NCI-H187 treated with DMSO at 0.1 percent for 48 hours (cell line): Measurements from ENCODE around the gene TIGAR.
A peak's percentile ranks its signal among the peaks of the same experiment; 100 is the strongest.

ENCODE experiments used
- DNase-seq: peaks from one replicate; lab custom pipeline; 2025; lab: John Stamatoyannopoulos, UW

TIGAR gene, protein sequence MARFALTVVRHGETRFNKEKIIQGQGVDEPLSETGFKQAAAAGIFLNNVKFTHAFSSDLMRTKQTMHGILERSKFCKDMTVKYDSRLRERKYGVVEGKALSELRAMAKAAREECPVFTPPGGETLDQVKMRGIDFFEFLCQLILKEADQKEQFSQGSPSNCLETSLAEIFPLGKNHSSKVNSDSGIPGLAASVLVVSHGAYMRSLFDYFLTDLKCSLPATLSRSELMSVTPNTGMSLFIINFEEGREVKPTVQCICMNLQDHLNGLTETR

DNA sequence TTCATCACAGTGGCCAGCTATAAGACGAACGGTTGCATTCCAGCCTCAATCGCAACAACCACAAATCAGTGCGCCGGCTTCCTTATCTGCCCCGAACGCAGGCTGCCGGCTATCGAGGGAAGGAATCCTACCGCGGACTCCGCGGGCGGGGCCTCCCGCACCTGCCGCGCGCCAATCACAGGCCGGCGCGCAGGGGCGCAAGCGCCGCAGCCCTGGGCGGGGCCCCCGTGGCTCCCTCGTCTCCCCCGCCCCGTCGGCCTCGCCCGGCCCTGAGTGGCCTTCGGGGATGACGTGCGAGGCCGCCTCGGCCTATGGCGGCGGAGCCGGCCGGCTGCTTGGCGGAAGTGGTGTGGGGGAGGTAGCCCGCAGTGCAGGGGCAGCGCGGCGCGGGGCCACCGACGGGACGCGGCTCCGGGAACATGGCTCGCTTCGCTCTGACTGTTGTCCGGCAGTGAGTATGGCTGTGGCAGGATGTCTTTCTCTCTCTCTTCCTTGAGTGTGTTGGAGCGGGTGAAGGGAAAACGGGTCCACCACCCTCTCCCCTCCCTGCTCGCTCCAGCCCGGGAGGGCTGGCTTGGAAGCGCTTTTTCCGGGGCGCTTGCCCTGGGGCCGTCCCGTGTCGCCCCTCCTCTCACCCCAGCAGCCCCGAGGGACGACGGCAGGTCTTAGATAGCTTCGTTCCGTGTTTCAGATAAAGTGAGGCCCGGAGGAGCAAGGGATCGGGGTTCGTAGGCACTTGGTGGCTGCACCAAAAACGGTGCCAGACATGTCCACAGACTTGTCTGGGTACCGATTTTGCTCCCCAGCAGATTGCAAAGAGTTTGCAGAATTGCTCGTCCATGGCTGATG is at the start of gene TIGAR:
Gene TIGAR (plus strand): TSS at position 361 of the 849 bp plus-strand sequence. CDS start 59 bp downstream, at position 420.
- peak; percentile 26 for DNase-seq

DNA sequence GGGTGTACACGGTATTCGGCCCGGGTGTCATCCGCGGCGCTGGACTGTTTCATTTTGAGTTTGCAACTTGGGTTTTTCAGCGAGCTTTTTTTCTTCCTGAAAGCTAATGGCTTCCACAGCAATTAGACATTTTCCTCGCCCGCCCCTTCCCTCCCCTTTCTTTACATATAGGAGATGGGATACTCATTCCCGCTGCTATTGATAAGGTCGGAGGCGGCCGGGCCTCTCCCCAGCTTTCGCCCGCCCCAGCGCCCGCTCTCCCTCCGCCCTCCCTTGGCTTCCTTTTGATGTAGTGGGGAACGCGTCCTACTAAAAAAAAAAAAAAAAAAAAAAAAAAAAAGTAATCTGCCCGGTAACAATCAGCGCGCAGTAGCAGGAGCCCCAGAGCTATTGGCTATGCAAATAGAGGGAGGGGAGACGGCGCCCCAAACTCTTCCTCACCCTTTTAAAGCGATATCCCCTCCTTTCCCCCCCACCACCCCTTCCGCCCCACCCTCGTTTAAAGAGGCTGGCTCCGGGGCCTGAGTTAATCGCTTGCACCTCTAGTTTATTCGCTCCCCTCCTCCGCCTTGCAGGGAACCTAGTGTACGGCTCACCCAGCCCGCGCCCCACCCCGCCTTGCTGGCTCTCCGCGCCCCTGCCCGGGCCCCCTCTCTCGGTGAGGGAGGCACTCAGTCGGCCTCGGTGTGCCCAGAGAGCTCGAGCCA is 49.1 kb upstream of the TIGAR start:
- no peak for DNase-seq

DNA sequence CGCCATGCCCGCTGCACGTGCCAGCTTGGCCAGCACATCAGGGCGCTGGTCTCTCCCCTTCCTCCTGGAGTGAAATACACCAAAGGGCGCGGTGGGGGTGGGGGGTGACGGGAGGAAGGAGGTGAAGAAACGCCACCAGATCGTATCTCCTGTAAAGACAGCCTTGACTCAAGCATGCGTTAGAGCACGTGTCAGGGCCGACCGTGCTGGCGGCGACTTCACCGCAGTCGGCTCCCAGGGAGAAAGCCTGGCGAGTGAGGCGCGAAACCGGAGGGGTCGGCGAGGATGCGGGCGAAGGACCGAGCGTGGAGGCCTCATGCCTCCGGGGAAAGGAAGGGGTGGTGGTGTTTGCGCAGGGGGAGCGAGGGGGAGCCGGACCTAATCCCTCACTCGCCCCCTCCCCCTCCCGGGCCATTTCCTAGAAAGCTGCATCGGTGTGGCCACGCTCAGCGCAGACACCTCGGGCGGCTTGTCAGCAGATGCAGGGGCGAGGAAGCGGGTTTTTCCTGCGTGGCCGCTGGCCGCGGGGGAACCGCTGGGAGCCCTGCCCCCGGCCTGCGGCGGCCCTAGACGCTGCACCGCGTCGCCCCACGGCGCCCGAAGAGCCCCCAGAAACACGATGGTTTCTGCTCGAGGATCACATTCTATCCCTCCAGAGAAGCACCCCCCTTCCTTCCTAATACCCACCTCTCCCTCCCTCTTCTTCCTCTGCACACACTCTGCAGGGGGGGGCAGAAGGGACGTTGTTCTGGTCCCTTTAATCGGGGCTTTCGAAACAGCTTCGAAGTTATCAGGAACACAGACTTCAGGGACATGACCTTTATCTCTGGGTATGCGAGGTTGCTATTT is 48.4 kb upstream of the TIGAR start:
- no peak for DNase-seq

DNA sequence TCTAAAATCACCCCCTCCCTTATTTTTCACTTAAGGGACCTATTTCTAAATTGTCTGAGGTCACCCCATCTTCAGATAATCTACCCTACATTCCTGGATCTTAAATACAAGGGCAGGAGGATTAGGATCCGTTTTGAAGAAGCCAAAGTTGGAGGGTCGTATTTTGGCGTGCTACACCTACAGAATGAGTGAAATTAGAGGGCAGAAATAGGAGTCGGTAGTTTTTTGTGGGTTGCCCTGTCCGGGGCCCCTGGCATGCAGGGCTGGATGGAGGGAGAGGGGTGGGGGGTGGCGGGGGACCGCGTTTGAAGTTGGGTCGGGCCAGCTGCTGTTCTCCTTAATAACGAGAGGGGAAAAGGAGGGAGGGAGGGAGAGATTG is 47.8 kb upstream of the TIGAR start:
- no peak for DNase-seq

DNA sequence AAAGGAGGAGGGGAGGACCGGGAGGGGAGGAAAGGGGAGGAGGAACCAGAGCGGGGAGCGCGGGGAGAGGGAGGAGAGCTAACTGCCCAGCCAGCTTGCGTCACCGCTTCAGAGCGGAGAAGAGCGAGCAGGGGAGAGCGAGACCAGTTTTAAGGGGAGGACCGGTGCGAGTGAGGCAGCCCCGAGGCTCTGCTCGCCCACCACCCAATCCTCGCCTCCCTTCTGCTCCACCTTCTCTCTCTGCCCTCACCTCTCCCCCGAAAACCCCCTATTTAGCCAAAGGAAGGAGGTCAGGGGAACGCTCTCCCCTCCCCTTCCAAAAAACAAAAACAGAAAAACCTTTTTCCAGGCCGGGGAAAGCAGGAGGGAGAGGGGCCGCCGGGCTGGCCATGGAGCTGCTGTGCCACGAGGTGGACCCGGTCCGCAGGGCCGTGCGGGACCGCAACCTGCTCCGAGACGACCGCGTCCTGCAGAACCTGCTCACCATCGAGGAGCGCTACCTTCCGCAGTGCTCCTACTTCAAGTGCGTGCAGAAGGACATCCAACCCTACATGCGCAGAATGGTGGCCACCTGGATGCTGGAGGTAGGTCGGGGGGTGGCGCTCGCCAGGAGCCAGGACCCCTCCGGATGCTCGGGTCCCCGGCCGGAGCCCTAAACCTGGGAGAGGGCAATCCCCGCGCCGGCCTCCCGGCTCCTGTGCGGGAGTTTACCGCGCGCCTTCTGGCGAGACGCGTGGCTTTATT is 47.2 kb upstream of the TIGAR start, which contains the start of gene CCND2:
Gene CCND2 (plus strand): TSS at position 111 of the 744 bp plus-strand sequence. CDS start 279 bp downstream, at position 390.
- no peak for DNase-seq

DNA sequence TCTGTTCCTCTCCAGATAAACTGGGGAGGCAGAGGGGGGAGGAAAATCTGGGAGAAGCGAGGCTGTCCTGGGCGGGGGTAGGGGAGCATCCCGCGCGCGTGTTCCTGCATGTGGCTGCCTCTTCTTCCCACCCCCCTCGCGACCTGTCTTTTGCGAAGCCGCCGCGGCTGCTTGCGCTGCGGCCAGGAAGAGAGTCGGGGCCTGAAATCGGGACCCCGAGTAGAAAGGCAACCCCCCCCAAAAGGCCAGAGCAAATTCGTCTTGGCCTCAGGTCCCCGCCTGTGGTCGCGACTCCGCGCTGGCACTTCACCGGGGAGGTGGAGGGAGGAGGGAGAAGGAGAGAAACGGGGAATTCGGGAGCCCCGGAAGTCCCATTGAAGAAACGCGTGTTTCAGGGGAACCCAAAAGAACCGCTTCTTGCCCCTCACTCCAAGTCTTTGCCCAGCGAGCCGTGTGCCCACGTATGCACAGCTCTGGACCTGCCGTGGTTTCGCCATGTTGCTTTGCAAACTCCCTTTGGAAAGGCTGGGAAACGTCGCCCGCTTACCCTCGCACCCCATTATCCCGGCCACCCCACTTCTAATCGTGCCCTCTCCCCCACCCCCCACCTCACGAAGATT is 46.5 kb upstream of the TIGAR start:
- no peak for DNase-seq

DNA sequence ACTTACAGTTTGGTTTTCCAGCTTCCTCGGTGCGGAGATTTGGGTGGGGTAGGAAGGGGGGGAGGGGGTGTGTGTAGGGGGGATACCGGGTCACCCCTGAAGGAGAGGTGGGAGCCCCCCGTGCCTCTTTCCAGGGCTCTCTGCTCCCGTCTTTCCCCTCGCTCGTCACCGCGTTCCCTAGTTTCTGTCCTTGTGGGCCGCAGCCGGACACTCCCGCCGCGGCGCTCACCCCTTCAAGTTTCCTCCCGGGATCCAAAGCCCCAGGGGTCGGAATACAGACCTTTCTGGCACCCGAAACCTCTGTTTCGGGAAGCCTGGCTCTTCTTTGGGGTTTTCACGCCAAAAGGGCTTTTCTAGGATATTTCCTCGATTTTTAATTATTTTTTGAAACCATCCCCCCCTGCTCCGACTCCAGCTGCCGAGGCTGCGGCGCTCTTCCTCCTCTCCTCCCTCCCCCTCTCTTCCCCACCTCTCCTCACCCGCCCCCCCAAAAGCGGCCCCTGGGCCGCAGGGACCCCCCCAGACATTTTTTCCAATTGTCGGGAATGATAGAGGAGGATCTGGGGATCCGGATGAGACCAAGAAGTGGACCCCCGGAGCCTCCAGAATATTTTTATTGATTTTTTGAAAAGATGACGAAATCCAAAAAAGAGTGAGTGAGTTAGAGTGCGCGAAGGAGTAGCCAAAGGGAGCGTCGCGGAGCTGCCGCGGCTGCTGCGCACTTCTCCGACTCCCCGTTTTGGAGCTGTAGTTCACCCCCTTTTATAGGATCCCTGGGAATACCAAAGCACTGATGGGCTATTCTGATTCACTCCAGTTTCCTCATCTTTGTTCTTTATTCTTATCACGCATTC is 45.8 kb upstream of the TIGAR start:
- no peak for DNase-seq

DNA sequence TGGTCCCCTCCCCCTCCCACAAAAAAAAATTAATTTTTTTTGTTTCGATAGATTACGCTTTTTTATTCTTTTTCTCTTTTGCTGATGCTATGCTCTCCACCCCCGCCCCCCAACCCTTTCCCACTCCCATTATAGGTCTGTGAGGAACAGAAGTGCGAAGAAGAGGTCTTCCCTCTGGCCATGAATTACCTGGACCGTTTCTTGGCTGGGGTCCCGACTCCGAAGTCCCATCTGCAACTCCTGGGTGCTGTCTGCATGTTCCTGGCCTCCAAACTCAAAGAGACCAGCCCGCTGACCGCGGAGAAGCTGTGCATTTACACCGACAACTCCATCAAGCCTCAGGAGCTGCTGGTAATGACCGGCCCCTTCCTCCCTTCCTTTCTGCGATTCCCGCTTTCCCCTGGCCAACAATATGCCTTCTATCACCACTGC is 45.1 kb upstream of the TIGAR start:
- DNase-seq = no peak

DNA sequence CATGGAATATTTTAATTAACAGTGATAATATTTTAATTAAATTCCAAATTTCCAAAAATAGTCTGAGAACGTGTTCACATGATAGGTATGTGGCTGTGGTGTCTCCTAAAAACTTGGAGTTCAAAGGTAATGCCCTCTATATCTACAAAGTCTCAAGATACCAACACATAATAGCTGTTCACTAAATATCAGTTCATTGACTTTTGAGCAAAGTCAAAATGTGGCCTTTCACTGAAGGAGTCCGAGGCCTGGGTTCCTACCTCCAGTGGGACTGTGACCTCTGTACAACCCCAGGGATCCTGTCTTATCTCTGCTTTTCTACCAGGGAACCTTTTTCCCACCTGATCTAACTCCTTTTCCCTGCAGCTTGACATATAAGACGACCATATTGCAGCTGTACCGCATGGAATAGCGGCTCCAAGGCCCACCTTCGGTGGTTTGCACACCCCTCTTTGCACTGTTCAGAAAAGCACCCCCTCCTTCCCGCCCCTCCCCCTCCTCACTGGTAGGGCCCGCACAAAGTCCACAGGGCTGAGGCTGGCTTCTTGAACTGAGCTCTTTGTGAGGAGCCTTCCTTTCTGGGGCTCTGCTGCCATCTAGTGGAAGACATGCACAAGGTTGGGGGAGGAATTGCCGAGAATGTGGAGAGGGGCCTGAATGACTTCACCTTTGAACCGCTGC is 44.3 kb upstream of the TIGAR start:
- DNase-seq = no peak

DNA sequence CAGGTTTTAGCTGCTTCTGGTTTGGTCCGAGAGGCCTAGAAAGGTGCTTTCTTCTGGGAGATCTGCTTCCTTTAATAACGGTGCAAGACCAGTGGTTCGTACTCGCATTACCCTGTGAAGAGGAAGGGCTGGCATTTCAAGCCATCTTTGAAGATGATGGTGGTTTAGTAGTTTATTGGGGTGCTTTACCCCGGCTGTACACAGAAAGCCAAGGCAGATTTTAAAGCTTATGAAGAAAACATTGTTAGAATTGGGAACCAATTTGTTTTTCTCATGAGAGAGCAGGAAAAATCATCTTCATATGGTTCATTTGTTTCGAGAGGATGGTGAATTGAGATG is 43.8 kb upstream of the TIGAR start:
- no peak for DNase-seq

DNA sequence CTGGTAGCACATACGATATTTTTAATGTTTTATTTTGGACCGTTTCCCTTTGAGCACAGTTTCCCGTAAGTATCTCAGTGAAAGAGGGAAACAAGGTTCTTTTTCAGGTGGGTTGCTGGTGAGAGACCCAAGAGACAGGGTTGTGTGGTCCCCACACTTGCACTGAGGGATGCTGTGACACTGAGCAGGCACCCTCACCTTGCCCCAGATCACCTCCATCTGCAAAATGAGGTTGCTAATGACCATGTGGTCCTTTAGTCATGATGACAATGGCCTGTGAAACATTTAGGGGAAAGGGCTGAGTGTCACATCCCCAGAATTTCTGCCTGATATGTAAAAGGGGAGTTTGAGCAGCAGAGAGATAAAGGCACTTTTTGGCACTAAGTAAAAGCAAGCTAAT is 43.2 kb upstream of the TIGAR start:
- DNase-seq = no peak

DNA sequence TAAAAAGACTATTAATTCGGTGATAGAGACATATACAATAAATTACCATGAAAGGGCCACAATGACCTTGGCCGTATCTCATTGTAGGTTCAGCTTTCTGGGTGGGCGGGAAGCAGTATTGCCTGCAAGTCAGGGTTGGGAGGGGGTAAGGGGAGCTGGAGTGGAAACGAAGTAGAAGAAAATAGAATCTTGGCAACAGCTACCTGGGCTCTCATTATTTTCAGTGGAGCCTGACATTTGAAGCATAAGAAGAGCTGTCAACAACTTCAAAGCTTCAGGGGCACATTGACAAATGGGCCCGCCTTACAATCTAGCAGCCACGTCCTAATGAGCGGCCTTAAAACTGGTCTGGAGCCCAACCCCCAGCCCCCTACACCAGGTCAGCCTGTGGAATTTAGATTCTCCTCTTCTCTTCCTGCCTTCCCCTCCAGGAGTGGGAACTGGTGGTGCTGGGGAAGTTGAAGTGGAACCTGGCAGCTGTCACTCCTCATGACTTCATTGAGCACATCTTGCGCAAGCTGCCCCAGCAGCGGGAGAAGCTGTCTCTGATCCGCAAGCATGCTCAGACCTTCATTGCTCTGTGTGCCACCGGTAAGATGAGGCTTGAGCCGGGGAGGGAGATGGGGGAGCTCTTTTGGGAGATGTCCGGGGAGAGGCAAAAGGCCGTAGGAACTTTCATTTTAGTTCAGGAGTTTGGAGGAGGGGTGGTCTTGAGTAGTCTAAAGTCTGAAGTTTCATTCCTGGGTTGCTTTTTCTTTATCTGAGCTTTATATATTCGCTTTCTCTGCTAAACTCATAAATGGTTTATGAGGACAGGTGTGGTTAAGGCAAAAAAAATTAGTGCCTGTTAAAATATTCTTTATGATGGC is 42.5 kb upstream of the TIGAR start:
- DNase-seq = no peak

DNA sequence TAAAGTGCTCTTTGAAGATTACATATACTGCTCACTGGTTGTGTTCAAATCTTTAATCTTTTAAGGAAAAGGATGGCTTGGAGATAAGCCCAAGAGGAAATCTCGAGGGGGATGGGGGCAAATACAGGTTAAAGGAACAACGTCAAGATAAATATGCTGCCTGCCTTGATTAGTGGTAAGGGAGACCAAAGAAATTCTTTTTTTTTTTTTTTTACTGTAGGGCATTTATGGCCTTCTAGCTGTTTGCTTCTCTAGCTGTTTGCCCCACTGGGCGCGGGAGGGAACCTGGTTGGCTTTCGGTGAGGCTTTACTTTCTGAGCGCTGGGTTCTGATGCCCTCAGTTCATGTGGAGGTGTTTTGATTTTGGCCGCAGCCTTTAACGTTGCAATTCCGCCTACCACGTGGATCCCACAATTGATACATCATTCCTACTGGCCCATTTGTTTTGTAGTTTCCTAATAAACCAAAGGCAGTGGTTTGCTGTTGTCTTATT is 41.8 kb upstream of the TIGAR start:
- DNase-seq = no peak

DNA sequence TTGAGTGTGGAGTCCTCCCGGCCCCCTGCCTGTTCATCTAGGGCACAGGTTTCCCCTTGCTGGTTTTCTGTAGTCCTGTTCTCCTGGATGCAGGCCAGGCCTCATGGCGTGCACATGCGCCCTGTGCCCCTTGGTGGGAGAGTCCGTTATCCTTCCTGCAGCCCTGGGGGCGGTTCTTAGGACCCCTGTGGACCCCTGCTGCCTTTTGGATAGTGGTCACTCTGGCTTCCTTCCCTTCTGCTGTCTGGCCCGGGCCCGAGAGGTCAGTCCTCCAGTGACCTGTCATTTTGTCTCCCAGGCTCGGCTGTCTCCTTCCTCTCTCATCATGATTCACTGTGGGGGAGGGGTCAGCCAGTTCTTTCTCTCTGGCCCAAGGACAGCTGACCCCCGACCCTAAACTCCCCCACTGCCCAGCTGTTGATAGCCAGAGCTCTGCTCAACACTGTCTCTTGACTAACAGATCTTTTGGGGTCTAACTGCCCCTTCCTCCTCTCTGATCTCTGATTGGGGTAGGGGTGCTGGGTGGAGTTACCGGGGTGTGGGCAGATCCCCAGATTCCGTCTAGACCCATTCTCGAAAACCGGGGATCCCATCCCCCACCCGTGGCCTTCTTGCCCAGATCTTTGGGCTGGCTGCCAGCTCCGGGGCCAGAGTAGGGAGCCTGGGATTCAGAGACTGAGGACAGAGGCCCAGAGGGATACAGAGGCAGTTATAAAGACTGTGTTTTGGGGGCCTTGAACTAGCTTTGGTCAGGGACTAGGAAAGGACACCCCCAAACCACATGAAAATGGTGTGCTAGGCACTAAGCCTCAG is 40.5 kb upstream of the TIGAR start:
- DNase-seq = no peak

DNA sequence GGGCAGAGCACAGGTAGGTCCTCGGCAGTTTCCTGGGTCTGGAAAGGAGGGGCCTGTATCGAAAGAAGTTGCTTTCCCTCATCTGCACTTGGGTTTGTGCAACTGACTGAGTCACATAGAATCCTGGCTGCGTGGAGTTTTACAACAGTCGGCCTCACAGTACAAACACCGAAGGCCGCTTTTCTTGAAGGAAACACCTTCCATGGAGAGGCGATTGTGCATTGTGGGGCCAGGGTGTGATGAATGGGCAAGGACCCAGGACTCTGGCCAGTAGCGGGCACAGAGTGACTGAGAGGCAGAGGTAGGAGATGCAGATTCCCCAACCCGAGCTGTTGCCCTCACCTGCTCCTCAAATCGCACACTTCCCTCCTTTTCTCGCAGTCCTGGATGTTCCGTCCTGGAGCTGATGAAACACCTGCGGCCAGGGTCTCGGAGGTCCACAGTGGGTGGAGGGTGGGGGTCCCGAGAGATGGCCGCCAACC is 39.8 kb upstream of the TIGAR start:
- DNase-seq = no peak

DNA sequence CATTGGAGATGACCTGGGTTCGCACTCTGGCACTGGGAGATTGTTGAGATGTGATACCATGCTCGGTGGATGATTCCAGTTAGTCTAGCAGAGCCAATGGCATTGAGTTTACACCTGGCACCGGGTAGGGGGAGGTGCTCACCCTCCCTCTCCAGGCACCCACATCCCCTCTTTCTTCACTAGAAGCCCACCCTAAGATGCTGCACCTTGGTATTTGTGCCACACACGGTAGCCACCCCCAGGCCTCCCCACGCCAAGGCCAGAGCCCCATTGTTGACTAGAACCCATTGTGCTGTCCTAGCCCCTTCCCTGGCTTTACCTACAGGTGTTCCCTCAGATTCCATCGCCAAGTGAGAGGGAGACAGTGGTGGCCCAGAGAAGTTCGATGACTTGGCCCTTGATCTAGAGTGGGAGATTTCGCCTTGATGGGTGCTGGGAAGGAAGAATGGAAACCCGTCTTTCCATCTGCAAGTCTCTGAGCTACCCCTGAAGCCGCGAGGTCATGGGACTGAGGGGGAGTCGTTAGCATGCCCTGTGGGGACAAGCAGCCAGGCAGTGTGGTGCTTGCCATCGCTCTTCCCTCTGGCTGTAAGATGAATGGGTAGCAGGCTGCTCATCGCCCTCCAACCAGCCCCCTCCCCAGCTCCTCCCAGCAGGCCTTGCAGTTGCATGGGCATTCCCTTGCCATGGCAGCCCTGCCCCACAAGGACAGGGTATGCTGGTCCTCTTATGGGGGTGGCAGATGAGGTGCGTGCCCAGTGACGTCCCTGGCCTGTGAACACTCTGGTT is 38.7 kb upstream of the TIGAR start:
- DNase-seq = no peak
